ENCODE measurements around the gene ABCD4. TPM values are rescaled to one million over a fixed set of nuclear protein-coding genes. Genes with fewer than 3 reads are reported as not detected.

The ABCD4 gene
- polyA plus RNA-seq, 10 donors = 37.2 to 81.8 (median 53.8) TPM

- DNase-seq = no peak
Observed at GRCh38 chr14:74238974-74239847, 63.5 kb downstream of the ABCD4 start, which contains the start of gene VSX2. Gene VSX2, plus strand, starts transcription at chr14:74239449. Its CDS starts 113 bp downstream, at chr14:74239562.

DNA sequence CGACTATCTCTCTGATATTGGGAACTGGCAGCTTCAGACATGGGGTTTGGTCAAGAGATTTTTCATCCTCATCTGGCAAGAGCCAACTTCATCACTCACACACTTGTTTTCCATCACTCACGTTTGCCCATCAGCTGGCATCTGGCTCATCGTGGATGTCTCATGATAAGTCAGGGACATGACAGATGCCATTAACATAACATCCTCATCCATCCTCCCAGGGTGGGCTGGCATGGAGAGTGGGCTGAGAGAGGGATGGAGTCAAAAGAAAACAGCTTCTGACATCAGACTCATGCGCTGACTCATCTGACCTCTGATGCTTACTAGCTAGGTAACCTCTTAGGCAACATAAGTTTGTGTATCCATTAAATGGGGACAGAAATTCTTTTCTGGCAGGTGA is 65.3 kb downstream of the ABCD4 start:
- DNase-seq = no peak

Other genes with a start within 250 kb of the ABCD4 start
- 10 to 100 TPM in 9 of 10 donors, 1 to 10 TPM in 1; 7.0 to 15.6 (median 14.0) TPM for gene ALDH6A1, start 218.5 kb downstream of the ABCD4 start, polyA plus RNA-seq (ENCODE audit: insufficient read length in 10 of 10)
- gene LIN52, start 218.0 kb downstream of the ABCD4 start, polyA plus RNA-seq (ENCODE audit: insufficient read length in 10 of 10) = 10 to 100 TPM in 7 of 10 donors, 1 to 10 TPM in 3; 6.8 to 14.1 (median 10.7) TPM
- gene VSX2, start 63.5 kb downstream of the ABCD4 start, polyA plus RNA-seq (ENCODE audit: insufficient read length in 10 of 10) = under 1 TPM in 1 of 10 donors, not detected in 9; 0.04 TPM
- gene VRTN, start 45.5 kb upstream of the ABCD4 start, polyA plus RNA-seq (ENCODE audit: insufficient read length in 10 of 10) = under 1 TPM in 3 of 10 donors, not detected in 7; 0.08 to 0.22 (median 0.19) TPM
- gene SYNDIG1L, start 123.3 kb upstream of the ABCD4 start, polyA plus RNA-seq (ENCODE audit: insufficient read length in 10 of 10) = under 1 TPM in 3 of 10 donors, not detected in 7; 0.13 to 0.29 (median 0.16) TPM
- gene NPC2, start 190.4 kb upstream of the ABCD4 start, polyA plus RNA-seq (ENCODE audit: insufficient read length in 10 of 10) = 100 to 1,000 TPM in 5 of 10 donors, 10 to 100 TPM in 5; 86.3 to 129 (median 101) TPM
- 10 to 100 TPM; 22.7 to 27.8 (median 25.1) TPM for gene ISCA2, start 190.8 kb upstream of the ABCD4 start, polyA plus RNA-seq (ENCODE audit: insufficient read length in 10 of 10)